ENCODE results near the gene VGLL1.

The VGLL1 gene

DNA sequence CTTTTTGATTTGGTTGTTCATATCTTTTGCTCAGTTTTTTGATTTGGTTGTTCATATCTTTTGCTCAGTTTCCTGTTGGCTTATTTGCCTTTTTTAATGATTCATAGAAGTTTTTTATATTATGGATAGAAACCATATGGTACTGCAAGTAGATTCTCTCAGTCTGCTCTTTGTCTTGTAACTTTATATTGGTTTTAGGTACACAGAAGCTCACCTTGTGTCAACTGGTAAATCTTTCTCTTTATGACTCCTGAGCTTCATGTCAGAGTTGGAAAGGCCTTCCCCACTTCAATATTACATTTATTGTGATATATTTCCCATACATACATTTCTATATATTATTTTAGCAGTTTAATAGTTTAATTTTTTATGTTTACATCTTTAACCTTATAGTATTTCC, 8.2 kb upstream of the VGLL1 start:
- Histone ChIP-seq H3K4me1 (ENCODE audit: control insufficient read depth, insufficient read depth, low read length, poor library complexity, severe bottlenecking) (no peaks in the 10 kb centered on the region), H3K36me3 (ENCODE audit: control insufficient read depth, insufficient read depth, low read length) (no peaks in the 10 kb centered on the region), H3K9me3 (ENCODE audit: control insufficient read depth, low read length) (no peaks in the 10 kb centered on the region), H3K4me3 (ENCODE audit: extremely low read depth, insufficient read depth, low read length, poor library complexity, severe bottlenecking) (no peak overlapping the region), H3K27ac (ENCODE audit: low read depth, low read length, severe bottlenecking) (no peak overlapping the region)

GRCh38 chrX:136525738-136526606, 6.0 kb upstream of the VGLL1 start:
- Histone ChIP-seq H3K4me3 (ENCODE audit: extremely low read depth, insufficient read depth, low read length, poor library complexity, severe bottlenecking) (no peak overlapping the region), H3K9me3 (ENCODE audit: control insufficient read depth, low read length) (no peaks in the 10 kb centered on the region), H3K36me3 (ENCODE audit: control insufficient read depth, insufficient read depth, low read length) (no peaks in the 10 kb centered on the region), H3K4me1 (ENCODE audit: control insufficient read depth, insufficient read depth, low read length, poor library complexity, severe bottlenecking) (no peaks in the 10 kb centered on the region), H3K27ac (ENCODE audit: low read depth, low read length, severe bottlenecking) (no peak overlapping the region)
- WGBS, 2 experiments (ENCODE audit: insufficient coverage in 2 of 2) = 100% methylated on average over 1 of the region's 2 CpGs; no CpG with 5 or more reads in 1 of the 2 experiments

DNA sequence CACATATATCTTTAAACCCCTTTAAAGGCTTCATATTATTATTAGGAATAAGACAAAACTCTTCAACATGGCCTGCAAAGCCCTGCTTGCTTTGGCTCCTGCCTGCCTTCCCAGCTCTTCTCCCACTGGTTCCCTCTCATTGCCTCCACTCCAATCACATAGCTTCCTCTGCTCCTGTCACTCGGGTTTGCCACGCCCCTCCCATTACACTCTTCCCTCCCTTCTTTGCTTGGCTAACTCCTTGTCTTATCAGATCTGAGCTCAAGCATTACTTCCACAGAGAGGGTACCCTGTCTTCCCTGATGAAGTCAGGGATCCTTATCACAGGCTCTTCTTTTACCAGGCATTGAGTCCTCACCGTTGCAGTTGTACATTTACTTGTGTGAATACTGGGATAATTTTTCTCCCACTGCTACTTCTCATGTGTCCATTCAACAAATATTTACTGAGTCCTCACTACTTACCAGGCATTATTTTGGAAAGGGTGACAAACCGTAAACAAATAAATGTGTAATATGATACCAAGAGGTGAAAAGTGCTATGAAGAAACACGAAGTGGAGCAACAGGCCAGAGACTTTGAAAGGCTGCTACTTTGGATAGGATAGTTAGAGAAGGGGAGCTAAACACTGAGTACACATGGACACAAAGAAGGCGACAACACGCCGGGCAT, 3.2 kb upstream of the VGLL1 start:
- Histone ChIP-seq H3K27ac (ENCODE audit: low read depth, low read length, severe bottlenecking) (no peak overlapping the region), H3K4me1 (ENCODE audit: control insufficient read depth, insufficient read depth, low read length, poor library complexity, severe bottlenecking) (no peaks in the 10 kb centered on the region), H3K4me3 (ENCODE audit: extremely low read depth, insufficient read depth, low read length, poor library complexity, severe bottlenecking) (no peak overlapping the region), H3K9me3 (ENCODE audit: control insufficient read depth, low read length) (no peaks in the 10 kb centered on the region), H3K36me3 (ENCODE audit: control insufficient read depth, insufficient read depth, low read length) (no peaks in the 10 kb centered on the region)
- 75 to 84% methylated on average over 4 to 5 of the region's 8 CpGs for WGBS, 2 experiments (ENCODE audit: insufficient coverage in 2 of 2)

DNA sequence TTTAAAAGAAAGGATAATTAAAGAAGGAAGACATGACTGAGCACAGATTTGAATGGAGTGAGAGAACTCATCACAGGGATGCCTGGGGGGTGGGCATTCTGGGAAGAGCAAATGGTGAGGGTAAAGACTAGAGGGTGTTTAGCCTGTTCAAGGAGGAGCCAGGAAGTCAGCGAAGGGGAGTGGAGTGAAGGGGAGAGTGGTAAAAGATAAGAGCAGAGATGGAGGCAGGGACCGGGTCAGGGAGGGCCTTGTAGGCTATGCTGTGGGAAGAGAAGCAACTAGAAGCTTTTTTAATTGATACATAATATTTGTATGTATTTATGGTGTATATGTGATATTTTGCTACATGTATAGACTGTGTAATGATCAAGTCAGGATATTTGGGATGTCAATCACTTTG, 2.2 kb upstream of the VGLL1 start:
- no peaks in the 10 kb centered on the region for H3K9me3 ChIP-seq (ENCODE audit: control insufficient read depth, low read length)
- no peaks in the 10 kb centered on the region for H3K4me1 ChIP-seq (ENCODE audit: control insufficient read depth, insufficient read depth, low read length, poor library complexity, severe bottlenecking)
- H3K36me3 ChIP-seq (ENCODE audit: control insufficient read depth, insufficient read depth, low read length) = no peaks in the 10 kb centered on the region
- WGBS, 2 experiments (ENCODE audit: insufficient coverage in 2 of 2) = 100% methylated on average over 1 of the region's 2 CpGs; no CpG with 5 or more reads in 1 of the 2 experiments
- no peak overlapping the region for H3K4me3 ChIP-seq (ENCODE audit: extremely low read depth, insufficient read depth, low read length, poor library complexity, severe bottlenecking)
- H3K27ac ChIP-seq (ENCODE audit: low read depth, low read length, severe bottlenecking) = no peak overlapping the region

DNA sequence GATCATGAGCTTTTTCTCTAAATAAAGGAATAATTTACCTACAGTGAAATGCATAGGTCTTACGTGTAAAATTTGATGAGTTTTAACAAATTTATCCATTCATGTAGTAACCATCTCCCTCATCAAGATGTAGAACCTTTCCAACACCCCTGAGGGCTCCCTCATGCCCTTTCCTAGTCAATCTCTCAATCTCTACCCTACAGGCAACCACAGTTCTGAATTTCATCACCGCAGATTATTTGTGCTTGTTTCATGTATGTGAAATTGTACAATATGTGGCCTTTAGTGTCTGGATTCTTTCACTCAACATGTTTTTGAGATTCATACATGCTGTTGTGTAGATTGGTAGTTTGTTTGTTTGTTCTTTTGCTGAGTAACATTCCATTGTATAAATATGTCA, 2.1 kb downstream of the VGLL1 start:
- H3K9me3 ChIP-seq (ENCODE audit: control insufficient read depth, low read length) = no peaks in the 10 kb centered on the region
- no peaks in the 10 kb centered on the region for H3K4me1 ChIP-seq (ENCODE audit: control insufficient read depth, insufficient read depth, low read length, poor library complexity, severe bottlenecking)
- WGBS, 2 experiments (ENCODE audit: insufficient coverage in 2 of 2) = no CpG with 5 or more reads among the region's 2 CpGs
- H3K27ac ChIP-seq (ENCODE audit: low read depth, low read length, severe bottlenecking) = no peak overlapping the region
- no peaks in the 10 kb centered on the region for H3K36me3 ChIP-seq (ENCODE audit: control insufficient read depth, insufficient read depth, low read length)
- no peak overlapping the region for H3K4me3 ChIP-seq (ENCODE audit: extremely low read depth, insufficient read depth, low read length, poor library complexity, severe bottlenecking)

GRCh38 chrX:136538811-136539210, 6.8 kb downstream of the VGLL1 start:
- Histone ChIP-seq H3K9me3 (ENCODE audit: control insufficient read depth, low read length) (no peaks in the 10 kb centered on the region), H3K4me1 (ENCODE audit: control insufficient read depth, insufficient read depth, low read length, poor library complexity, severe bottlenecking) (no peaks in the 10 kb centered on the region), H3K36me3 (ENCODE audit: control insufficient read depth, insufficient read depth, low read length) (no peaks in the 10 kb centered on the region), H3K27ac (ENCODE audit: low read depth, low read length, severe bottlenecking) (no peak overlapping the region), H3K4me3 (ENCODE audit: extremely low read depth, insufficient read depth, low read length, poor library complexity, severe bottlenecking) (no peak overlapping the region)
- 88 to 100% methylated on average over 1 of the region's 2 CpGs for WGBS, 2 experiments (ENCODE audit: insufficient coverage in 2 of 2)

DNA sequence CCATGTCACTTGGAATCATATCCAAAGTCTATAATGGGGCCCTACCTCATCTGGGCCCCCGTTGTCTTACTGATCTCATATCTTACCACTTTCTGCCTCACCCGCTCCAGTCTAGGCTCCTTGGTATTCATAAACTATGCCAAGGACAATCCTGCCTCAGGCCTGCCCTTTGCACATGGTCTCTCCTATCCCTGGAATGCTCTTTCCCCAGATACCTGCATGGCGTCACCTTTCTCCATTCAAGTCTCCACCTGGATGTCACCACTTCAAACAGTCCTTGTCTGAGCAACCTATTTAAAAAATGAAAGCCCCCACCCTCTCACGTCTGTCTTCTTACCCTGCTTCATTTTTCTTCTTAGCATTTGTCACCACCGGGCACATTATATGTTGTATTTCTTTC, 8.2 kb downstream of the VGLL1 start:
- Histone ChIP-seq H3K27ac (ENCODE audit: low read depth, low read length, severe bottlenecking) (no peak overlapping the region), H3K4me1 (ENCODE audit: control insufficient read depth, insufficient read depth, low read length, poor library complexity, severe bottlenecking) (no peaks in the 10 kb centered on the region), H3K36me3 (ENCODE audit: control insufficient read depth, insufficient read depth, low read length) (no peaks in the 10 kb centered on the region), H3K9me3 (ENCODE audit: control insufficient read depth, low read length) (no peaks in the 10 kb centered on the region), H3K4me3 (ENCODE audit: extremely low read depth, insufficient read depth, low read length, poor library complexity, severe bottlenecking) (no peak overlapping the region)
- 73 to 92% methylated on average over 2 to 4 of the region's 5 CpGs for WGBS, 2 experiments (ENCODE audit: insufficient coverage in 2 of 2)

DNA sequence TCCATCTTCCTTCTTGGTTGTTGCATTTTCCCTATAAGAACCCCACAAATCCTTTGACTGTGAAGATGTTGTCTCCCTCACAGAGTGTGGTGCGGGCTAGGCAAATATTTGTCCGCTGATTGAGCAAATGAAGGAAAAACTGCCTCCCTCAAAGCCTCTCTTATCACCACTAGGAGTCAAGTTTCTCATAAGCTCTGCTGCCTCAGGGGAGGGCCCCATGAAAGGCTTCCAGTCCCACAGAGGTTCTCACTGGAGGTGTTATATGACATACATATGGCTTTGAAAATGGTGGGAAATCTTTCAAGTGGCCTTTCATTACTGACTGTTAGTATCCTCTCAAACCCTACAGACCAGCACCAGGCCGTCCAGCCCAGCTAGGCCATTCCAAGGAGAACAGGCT, 9.3 kb downstream of the VGLL1 start:
- Histone ChIP-seq H3K4me3 (ENCODE audit: extremely low read depth, insufficient read depth, low read length, poor library complexity, severe bottlenecking) (no peak overlapping the region), H3K9me3 (ENCODE audit: control insufficient read depth, low read length) (no peaks in the 10 kb centered on the region)
- WGBS, 2 experiments (ENCODE audit: insufficient coverage in 2 of 2) = 80 to 100% methylated on average over 1 of the region's 3 CpGs

GRCh38 chrX:136542281-136542680, 10.3 kb downstream of the VGLL1 start:
- no CpG with 5 or more reads among the region's 7 CpGs for WGBS, 2 experiments (ENCODE audit: insufficient coverage in 2 of 2)
- Histone ChIP-seq H3K4me3 (ENCODE audit: extremely low read depth, insufficient read depth, low read length, poor library complexity, severe bottlenecking) (no peak overlapping the region), H3K4me1 (ENCODE audit: control insufficient read depth, insufficient read depth, low read length, poor library complexity, severe bottlenecking) (no peaks in the 10 kb centered on the region)

More for the DNA sequence above, 9.3 kb downstream of the VGLL1 start:
- Histone ChIP-seq H3K4me1 (ENCODE audit: control insufficient read depth, insufficient read depth, low read length, poor library complexity, severe bottlenecking) (no peaks in the 10 kb centered on the region), H3K36me3 (ENCODE audit: control insufficient read depth, insufficient read depth, low read length) (no peaks in the 10 kb centered on the region), H3K27ac (ENCODE audit: low read depth, low read length, severe bottlenecking) (no peak overlapping the region)

DNA sequence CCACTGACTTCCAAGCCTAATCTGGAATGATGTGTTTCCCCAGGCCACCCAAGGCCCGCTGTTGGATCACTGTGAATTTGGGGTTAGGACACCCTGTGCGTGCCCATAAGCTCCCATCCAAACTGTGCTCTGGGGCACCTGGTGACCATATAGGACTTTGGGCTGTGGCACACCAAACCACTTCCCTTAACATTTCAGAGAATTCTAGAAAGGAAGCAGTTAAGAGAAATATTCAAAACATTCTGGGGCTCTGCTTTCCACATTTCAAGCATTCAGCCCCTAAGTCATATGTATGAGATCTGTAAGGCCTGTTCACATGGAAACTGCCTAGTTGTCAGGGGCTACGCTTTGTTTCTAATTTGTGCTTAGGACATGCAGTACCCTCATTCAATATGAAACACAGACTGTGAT, 14.4 kb downstream of the VGLL1 start:
- H3K4me1 ChIP-seq (ENCODE audit: control insufficient read depth, insufficient read depth, low read length, poor library complexity, severe bottlenecking) = no peaks in the 10 kb centered on the region
- no peak overlapping the region for H3K27ac ChIP-seq (ENCODE audit: low read depth, low read length, severe bottlenecking)
- H3K4me3 ChIP-seq (ENCODE audit: extremely low read depth, insufficient read depth, low read length, poor library complexity, severe bottlenecking) = no peak overlapping the region
- H3K9me3 ChIP-seq (ENCODE audit: control insufficient read depth, low read length) = no peaks in the 10 kb centered on the region
- H3K36me3 ChIP-seq (ENCODE audit: control insufficient read depth, insufficient read depth, low read length) = no peaks in the 10 kb centered on the region
- 83 to 100% methylated on average over 1 of the region's 3 CpGs for WGBS, 2 experiments (ENCODE audit: insufficient coverage in 2 of 2)

More at GRCh38 chrX:136542281-136542680, 10.3 kb downstream of the VGLL1 start:
- no peaks in the 10 kb centered on the region for H3K36me3 ChIP-seq (ENCODE audit: control insufficient read depth, insufficient read depth, low read length)
- no peak overlapping the region for H3K27ac ChIP-seq (ENCODE audit: low read depth, low read length, severe bottlenecking)
- H3K9me3 ChIP-seq (ENCODE audit: control insufficient read depth, low read length) = no peaks in the 10 kb centered on the region

- Histone ChIP-seq H3K4me1 (ENCODE audit: control insufficient read depth, insufficient read depth, low read length, poor library complexity, severe bottlenecking) (no peaks in the 10 kb centered on the region), H3K9me3 (ENCODE audit: control insufficient read depth, low read length) (no peaks in the 10 kb centered on the region), H3K4me3 (ENCODE audit: extremely low read depth, insufficient read depth, low read length, poor library complexity, severe bottlenecking) (no peak overlapping the region), H3K36me3 (ENCODE audit: control insufficient read depth, insufficient read depth, low read length) (no peaks in the 10 kb centered on the region), H3K27ac (ENCODE audit: low read depth, low read length, severe bottlenecking) (no peak overlapping the region)
- WGBS, 2 experiments (ENCODE audit: insufficient coverage in 2 of 2) = 90 to 97% methylated on average over 2 to 5 of the region's 5 CpGs
Observed at GRCh38 chrX:136549226-136549625, 17.2 kb downstream of the VGLL1 start.

Measured in mesodermal cell (in vitro differentiated cells).